ENCODE measurements around the gene VHLL.

The VHLL gene

GRCh38 chr1:156289857-156290256, 9.2 kb downstream of the VHLL start:
- DNase-seq, result no peak

- DNase-seq, result no peak
These were observed 13.0 kb downstream of the VHLL start for GRCh38 chr1:156286061-156286460.

- no peak for DNase-seq
These were observed 13.7 kb downstream of the VHLL start for GRCh38 chr1:156285437-156285836.

- no peak for DNase-seq
These were observed 14.3 kb downstream of the VHLL start for GRCh38 chr1:156284757-156285156.

- no peak for DNase-seq
These were observed 15.0 kb downstream of the VHLL start, which contains the start of gene TMEM79 for GRCh38 chr1:156284112-156284511. Gene TMEM79 (plus strand): TSS chr1:156284325. CDS start chr1:156285227, 902 bp downstream.

- no peak for DNase-seq
These were observed 15.6 kb downstream of the VHLL start for GRCh38 chr1:156283521-156283920.

- DNase-seq, result peak; percentile 97 to 99
These were observed 16.5 kb downstream of the VHLL start, which contains the start of gene SMG5 for GRCh38 chr1:156282479-156283222. Gene SMG5 (minus strand): TSS chr1:156282825. CDS start chr1:156282680, 145 bp downstream.

GRCh38 chr1:156281693-156282478, 17.2 kb downstream of the VHLL start:
- DNase-seq, result no peak

- no peak for DNase-seq
These were observed 17.8 kb downstream of the VHLL start for GRCh38 chr1:156281281-156281680.

- DNase-seq, result no peak
These were observed 19.3 kb downstream of the VHLL start for GRCh38 chr1:156279837-156280236.

- no peak for DNase-seq
These were observed 22.1 kb downstream of the VHLL start for GRCh38 chr1:156276966-156277381.

- DNase-seq, result no peak
These were observed 22.6 kb downstream of the VHLL start for GRCh38 chr1:156276532-156276931.

GRCh38 chr1:156270314-156270713, 28.8 kb downstream of the VHLL start:
- DNase-seq, result no peak

GRCh38 chr1:156268336-156268735, 30.8 kb downstream of the VHLL start:
- DNase-seq, result no peak

- no peak for DNase-seq
These were observed 33.1 kb downstream of the VHLL start for GRCh38 chr1:156266051-156266450.

GRCh38 chr1:156263288-156263655, 35.8 kb downstream of the VHLL start:
- DNase-seq, result no peak

GRCh38 chr1:156262461-156263287, 36.4 kb downstream of the VHLL start:
- DNase-seq, result no peak

GRCh38 chr1:156260896-156261295, 38.2 kb downstream of the VHLL start:
- DNase-seq, result no peak

GRCh38 chr1:156259805-156260204, 39.3 kb downstream of the VHLL start:
- no peak for DNase-seq

- DNase-seq, result no peak
These were observed 40.2 kb downstream of the VHLL start for GRCh38 chr1:156258859-156259258.

- DNase-seq, result no peak
These were observed 41.4 kb downstream of the VHLL start for GRCh38 chr1:156257711-156258110.

GRCh38 chr1:156253634-156254033, 45.5 kb downstream of the VHLL start:
- DNase-seq, result no peak

- DNase-seq, result no peak
These were observed 47.6 kb downstream of the VHLL start for GRCh38 chr1:156251527-156251926.

Measured in NCI-H446 (cell line).